OCI-LY1 (cell line): ENCODE data around the gene DPEP2NB.
"Not testable (repeated sequence)": the region's sequence is repeated elsewhere in the genome, so short reads cannot be mapped to it uniquely, and the experiment has no call there.

ENCODE experiments used
- H2AFZ ChIP-seq: fragments of 200-600 bp; sonication (generic), shearing (Covaris generic); 2 replicates; pipeline ENCODE4 v1.6.0; 2014; ENCODE audit warnings: antibody characterized with exemption, mild to moderate bottlenecking, low read length
- H3F3A ChIP-seq: fragments of 200-600 bp; sonication (generic), shearing (Covaris generic); 2 replicates; pipeline ENCODE4 v1.6.0; 2014; ENCODE audit warnings: mild to moderate bottlenecking, antibody characterized with exemption, low read length, moderate library complexity; ENCODE audit not compliant: insufficient read depth
- H3K27ac ChIP-seq: fragments of 200-600 bp; sonication (generic); 2 replicates; pipeline ENCODE4 v1.5.1; 2014; ENCODE audit warnings: low read length, mixed run types, mild to moderate bottlenecking, low read depth; ENCODE audit not compliant: poor library complexity, severe bottlenecking
- H3K27me3 ChIP-seq: fragments of 200-600 bp; sonication (generic); 2 replicates; pipeline ENCODE4 v1.6.0; 2014; ENCODE audit warnings: antibody characterized with exemption, mild to moderate bottlenecking, low read length, moderate library complexity; ENCODE audit not compliant: insufficient read depth
- H3K36me3 ChIP-seq: fragments of 200-600 bp; sonication (generic); 2 replicates; pipeline ENCODE4 v1.6.1; 2014; ENCODE audit warnings: mild to moderate bottlenecking, antibody characterized with exemption, low read length, moderate library complexity, mixed read lengths; ENCODE audit not compliant: insufficient read depth
- H3K4me1 ChIP-seq: fragments of 200-600 bp; sonication (generic); 2 replicates; pipeline ENCODE4 v1.5.1; 2014; ENCODE audit warnings: mild to moderate bottlenecking, low read length, moderate library complexity; ENCODE audit not compliant: insufficient read depth, severe bottlenecking
- H3K4me2 ChIP-seq: fragments of 200-600 bp; sonication (generic), shearing (Covaris generic); 2 replicates; pipeline ENCODE4 v1.6.1; 2014; ENCODE audit warnings: low read length
- H3K4me3 ChIP-seq: fragments of 200-600 bp; sonication (generic); 2 replicates; pipeline ENCODE4 v1.5.1; 2014; ENCODE audit warnings: low read length, low read depth, mild to moderate bottlenecking, mixed read lengths; ENCODE audit not compliant: poor library complexity, severe bottlenecking
- H3K79me2 ChIP-seq: fragments of 200-600 bp; shearing (Covaris generic); 2 replicates; pipeline ENCODE4 v1.6.1; 2016; ENCODE audit warnings: mixed run types, low read length, mixed read lengths; ENCODE audit not compliant: insufficient read depth
- H3K9ac ChIP-seq: fragments of 200-600 bp; sonication (generic), shearing (Covaris generic); 2 replicates; pipeline ENCODE4 v1.6.1; 2014; ENCODE audit warnings: mild to moderate bottlenecking, low read length, mixed read lengths
- H3K9me2 ChIP-seq: fragments of 200-600 bp; sonication (generic), shearing (Covaris generic); 2 replicates; pipeline ENCODE4 v1.6.1; 2014; ENCODE audit warnings: low read depth, mild to moderate bottlenecking, low read length, mixed read lengths
- H3K9me3 ChIP-seq: fragments of 200-600 bp; shearing (Covaris generic); 2 replicates; pipeline ENCODE4 v1.6.1; 2014; ENCODE audit warnings: low read length, mixed read lengths
- H4K20me1 ChIP-seq: fragments of 200-600 bp; sonication (generic), shearing (Covaris generic); 2 replicates; pipeline ENCODE4 v1.6.0; 2016; ENCODE audit warnings: mild to moderate bottlenecking, low read length; ENCODE audit not compliant: insufficient read depth
- EZH2 ChIP-seq: fragments of 200-600 bp; sonication (generic), shearing (Covaris generic); IDR thresholded peaks from 2 replicates; pipeline ENCODE4 v1.8.0; 2017; ENCODE audit warnings: borderline replicate concordance, mixed run types, mild to moderate bottlenecking, antibody characterized with exemption, low read length, moderate library complexity, mixed read lengths
- TF ChIP-seq, protein P1 (sequence below): fragments of 200-600 bp; sonication (generic), shearing (Covaris generic); IDR thresholded peaks from 2 replicates; pipeline ENCODE4 v1.5.1; 2017; ENCODE audit warnings: mild to moderate bottlenecking, antibody characterized with exemption, low read length, moderate library complexity, mixed read lengths

DPEP2NB gene

DNA sequence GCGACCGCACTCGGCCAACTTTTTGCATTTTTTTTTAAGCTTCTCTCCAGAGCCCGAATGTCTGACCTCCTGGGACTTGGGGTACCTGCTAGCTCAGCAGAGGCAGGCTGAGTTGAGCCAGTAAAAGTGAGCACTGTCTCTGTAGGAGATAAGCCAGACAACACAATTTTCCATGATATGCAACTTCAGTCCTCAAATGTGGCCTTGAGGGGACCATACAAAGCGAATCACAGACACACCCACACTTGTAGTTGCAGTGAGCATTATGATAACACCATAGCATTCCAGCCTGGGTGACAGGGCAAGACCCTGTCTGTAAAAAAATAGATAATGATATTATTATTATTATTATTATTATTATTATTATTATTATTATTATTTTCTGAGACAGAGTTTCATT, 19.0 kb downstream of the DPEP2NB start:
- Histone ChIP-seq H3F3A (no peaks in the 10 kb centered on the region), H3K9ac (no peak overlapping the region), H3K4me1 (peaks cover 36% of the 10 kb centered on the region), H4K20me1 (no peaks in the 10 kb centered on the region), H3K36me3 (no peaks in the 10 kb centered on the region), H2AFZ (no peak overlapping the region), H3K79me2 (no peaks in the 10 kb centered on the region), H3K4me3 (no peak overlapping the region), H3K27me3 (no peaks in the 10 kb centered on the region), H3K9me3 (no peaks in the 10 kb centered on the region), H3K4me2 (no peak overlapping the region), H3K27ac (no peak overlapping the region), H3K9me2 (no peaks in the 10 kb centered on the region)
- TF ChIP-seq, protein P1, sequence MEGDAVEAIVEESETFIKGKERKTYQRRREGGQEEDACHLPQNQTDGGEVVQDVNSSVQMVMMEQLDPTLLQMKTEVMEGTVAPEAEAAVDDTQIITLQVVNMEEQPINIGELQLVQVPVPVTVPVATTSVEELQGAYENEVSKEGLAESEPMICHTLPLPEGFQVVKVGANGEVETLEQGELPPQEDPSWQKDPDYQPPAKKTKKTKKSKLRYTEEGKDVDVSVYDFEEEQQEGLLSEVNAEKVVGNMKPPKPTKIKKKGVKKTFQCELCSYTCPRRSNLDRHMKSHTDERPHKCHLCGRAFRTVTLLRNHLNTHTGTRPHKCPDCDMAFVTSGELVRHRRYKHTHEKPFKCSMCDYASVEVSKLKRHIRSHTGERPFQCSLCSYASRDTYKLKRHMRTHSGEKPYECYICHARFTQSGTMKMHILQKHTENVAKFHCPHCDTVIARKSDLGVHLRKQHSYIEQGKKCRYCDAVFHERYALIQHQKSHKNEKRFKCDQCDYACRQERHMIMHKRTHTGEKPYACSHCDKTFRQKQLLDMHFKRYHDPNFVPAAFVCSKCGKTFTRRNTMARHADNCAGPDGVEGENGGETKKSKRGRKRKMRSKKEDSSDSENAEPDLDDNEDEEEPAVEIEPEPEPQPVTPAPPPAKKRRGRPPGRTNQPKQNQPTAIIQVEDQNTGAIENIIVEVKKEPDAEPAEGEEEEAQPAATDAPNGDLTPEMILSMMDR = no peak
- no peak for TF ChIP-seq EZH2

DNA sequence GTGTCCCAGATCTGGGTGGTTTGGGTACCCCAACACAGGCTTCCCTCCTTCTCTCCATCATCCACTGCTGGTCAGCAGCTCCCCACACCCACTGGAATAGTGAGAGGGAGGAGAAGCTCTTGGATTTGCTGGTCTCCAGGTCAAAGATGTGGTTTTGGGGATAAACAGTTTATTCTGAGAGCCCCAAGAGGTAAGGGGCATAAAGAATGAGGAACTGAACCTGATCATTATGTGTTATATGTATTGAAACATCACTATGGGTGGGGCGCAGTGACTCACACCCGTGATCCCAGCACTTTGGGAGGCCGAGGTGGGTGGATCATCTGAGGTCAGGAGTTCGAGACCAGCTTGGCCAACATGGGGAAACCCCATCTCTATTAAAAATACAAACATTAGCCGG, 20.3 kb downstream of the DPEP2NB start:
- Histone ChIP-seq H3K79me2 (no peaks in the 10 kb centered on the region), H3K9ac (no peak overlapping the region), H3K36me3 (no peaks in the 10 kb centered on the region), H4K20me1 (no peaks in the 10 kb centered on the region), H3K4me2 (no peak overlapping the region), H2AFZ (no peak overlapping the region), H3K27ac (no peak overlapping the region), H3F3A (no peaks in the 10 kb centered on the region), H3K27me3 (no peaks in the 10 kb centered on the region), H3K4me1 (peaks cover 32% of the 10 kb centered on the region), H3K4me3 (no peak overlapping the region), H3K9me2 (no peaks in the 10 kb centered on the region), H3K9me3 (no peaks in the 10 kb centered on the region)
- TF ChIP-seq, protein P1 = no peak
- no peak for TF ChIP-seq EZH2

DNA sequence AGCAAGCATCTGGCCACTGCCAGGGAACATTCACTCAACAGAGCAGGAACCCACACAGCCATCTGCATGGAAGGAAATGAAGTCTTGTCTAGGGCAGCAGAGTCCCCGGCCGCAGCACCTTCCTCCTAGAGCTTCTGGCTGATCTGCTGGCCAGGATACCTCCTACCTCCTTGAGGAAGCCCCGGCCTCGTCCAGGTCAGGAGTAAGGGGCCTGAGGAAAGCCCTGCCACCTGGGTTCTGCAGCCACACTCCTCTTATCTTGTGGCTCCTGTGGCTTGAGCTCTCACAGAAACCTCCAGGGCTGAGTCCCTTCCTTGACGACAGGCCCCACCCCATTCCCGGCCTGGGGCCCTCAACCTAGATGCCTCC, 21.7 kb downstream of the DPEP2NB start:
- not testable (repeated sequence) for H3F3A ChIP-seq, H3K9me2 ChIP-seq, H3K4me3 ChIP-seq, H3K9me3 ChIP-seq, H3K79me2 ChIP-seq, H3K4me2 ChIP-seq, H2AFZ ChIP-seq, H3K9ac ChIP-seq, H3K36me3 ChIP-seq, H3K27ac ChIP-seq, H3K27me3 ChIP-seq, H4K20me1 ChIP-seq
- H3K4me1 ChIP-seq = peaks cover 18% of the 10 kb centered on the region

DNA sequence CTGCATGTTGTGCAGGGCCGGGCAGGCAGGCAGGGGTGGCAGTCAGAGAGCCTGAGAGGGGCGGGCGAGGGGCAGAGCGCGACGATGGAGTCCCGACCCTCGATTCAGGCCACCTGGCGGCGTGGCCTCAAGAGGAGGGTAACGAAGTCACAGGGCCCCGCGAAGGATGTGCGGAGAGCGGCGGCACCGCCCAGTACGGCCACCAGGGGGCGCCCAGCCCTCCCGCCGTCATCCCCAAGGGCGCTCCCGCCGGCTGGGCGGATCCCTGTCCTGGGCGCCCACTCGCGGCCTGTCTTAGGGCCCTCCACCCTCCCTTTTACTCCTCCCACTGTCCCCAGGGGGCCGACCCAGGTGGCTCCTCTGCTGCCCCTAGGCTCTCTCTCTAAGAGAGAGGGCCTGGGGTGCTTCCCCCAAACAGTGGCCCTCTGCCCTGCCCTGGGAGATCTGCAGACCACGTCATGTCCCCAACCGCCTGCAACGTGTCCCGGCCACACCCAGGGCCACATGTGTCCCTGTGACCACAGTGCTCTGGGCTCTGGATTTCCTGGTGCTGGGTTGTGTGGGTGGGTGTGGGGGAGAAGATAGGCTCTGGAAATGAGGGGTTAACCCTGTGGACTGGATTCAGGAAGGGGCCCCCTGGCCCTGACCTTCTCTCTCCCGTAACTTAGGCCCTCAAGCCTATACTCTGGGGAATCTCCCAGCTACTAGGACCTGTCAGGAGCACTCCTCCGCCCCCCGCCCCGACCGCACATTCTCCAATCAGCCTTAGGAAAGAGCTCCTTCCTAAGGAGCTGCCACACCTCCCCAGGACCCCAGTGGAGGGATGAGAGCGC, 22.3 kb downstream of the DPEP2NB start:
- Histone ChIP-seq H4K20me1 (no peaks in the 10 kb centered on the region), H2AFZ (no peak overlapping the region), H3K36me3 (no peaks in the 10 kb centered on the region), H3K4me2 (peak overlapping the region; percentile 64), H3K4me3 (peak overlapping the region; percentile 44), H3K9ac (peak overlapping the region; percentile 46; the same call in 1 of the 2 replicates), H3K27me3 (no peaks in the 10 kb centered on the region), H3K79me2 (no peaks in the 10 kb centered on the region), H3K4me1 (peaks cover 15% of the 10 kb centered on the region), H3K27ac (no peak overlapping the region), H3K9me3 (no peaks in the 10 kb centered on the region), H3F3A (no peaks in the 10 kb centered on the region), H3K9me2 (no peaks in the 10 kb centered on the region)
- TF ChIP-seq EZH2 = no peak
- TF ChIP-seq, protein P1 = peak; percentile 93
